H1 (cell line): ENCODE measurements around the gene TFF3.

Experiments used
- CBX8 ChIP-seq: fragments of 300-800, 300-1000 bp; sonication (generic); IDR thresholded peaks from 2 replicates; pipeline ENCODE4 v1.7.1; 2016; ENCODE audit warnings: low read depth, low read length, borderline replicate concordance
- CTCF ChIP-seq, 3 experiments: IDR thresholded peaks; 1 replicate in 2 of 3; 2 replicates in 1 of 3; pipeline versions ENCODE4 v1.5.1 to v1.6.1; 2011; ENCODE audit warnings: low read length in 3 of 3, mild to moderate bottlenecking in 3 of 3, inconsistent platforms in 2 of 3, low read depth in 1 of 3, moderate library complexity in 1 of 3; ENCODE audit not compliant: insufficient read depth in 1 of 3; ENCODE audit errors: control extremely low read depth in 1 of 3
- JUN ChIP-seq: IDR thresholded peaks from 2 replicates; pipeline ENCODE4 v1.6.1; 2011; ENCODE audit warnings: low read depth, mild to moderate bottlenecking, improper control_type of control experiment, low read length
- KDM1A ChIP-seq: fragments of 200-600, 300-600 bp; sonication (generic); IDR thresholded peaks from 2 replicates; pipeline ENCODE4 v1.7.1; 2016; ENCODE audit warnings: mild to moderate bottlenecking, low read length, borderline replicate concordance
- POLR2A ChIP-seq, 2 experiments: IDR thresholded peaks; 1 replicate in 1 of 2; 2 replicates in 1 of 2; pipeline ENCODE4 v1.6.1; 2011; ENCODE audit warnings: low read depth in 2 of 2, low read length in 2 of 2, mild to moderate bottlenecking in 2 of 2; ENCODE audit errors: control extremely low read depth in 1 of 2
- POLR2AphosphoS5 ChIP-seq: IDR thresholded peaks from 2 replicates; pipeline ENCODE4 v1.6.1; 2011; ENCODE audit warnings: low read depth, low read length
- RFX5 ChIP-seq: IDR thresholded peaks from 2 replicates; pipeline ENCODE4 v1.6.1; 2011; ENCODE audit warnings: low read depth, low read length, improper control_type of control experiment, borderline replicate concordance
- RXRA ChIP-seq: IDR thresholded peaks from 2 replicates; pipeline ENCODE4 v1.6.1; 2011; ENCODE audit warnings: low read depth, mild to moderate bottlenecking, low read length, moderate library complexity; ENCODE audit not compliant: insufficient read depth
- SUZ12 ChIP-seq: fragments of 200-600 bp; sonication (generic); IDR thresholded peaks from 2 replicates; pipeline ENCODE4 v1.6.1; 2012; ENCODE audit warnings: mild to moderate bottlenecking, inconsistent platforms, low read length, moderate library complexity, mixed read lengths
- TF ChIP-seq, protein P1 (sequence below): IDR thresholded peaks from 2 replicates; pipeline ENCODE4 v1.6.1; 2012; ENCODE audit warnings: inconsistent platforms

- TF ChIP-seq RFX5 (no peak), POLR2A (IDR thresholded peaks at IDR 0.05; ENCODE audit: control extremely low read depth in 1 of 2, low read depth in 2 of 2, low read length in 2 of 2) (no peak), CTCF (IDR thresholded peaks at IDR 0.05; ENCODE audit: control extremely low read depth in 1 of 3, insufficient read depth in 1 of 3, low read depth in 1 of 3, low read length in 3 of 3) (no peak), RXRA (no peak), JUN (no peak), KDM1A (no peak), POLR2AphosphoS5 (no peak), SUZ12 (no peak), CBX8 (no peak)
- TF ChIP-seq, protein P1, sequence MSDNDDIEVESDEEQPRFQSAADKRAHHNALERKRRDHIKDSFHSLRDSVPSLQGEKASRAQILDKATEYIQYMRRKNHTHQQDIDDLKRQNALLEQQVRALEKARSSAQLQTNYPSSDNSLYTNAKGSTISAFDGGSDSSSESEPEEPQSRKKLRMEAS = no peak
Observed at GRCh38 chr21:42300956-42301355, 14.3 kb downstream of the TFF3 start.
